Nephron progenitor cell (in vitro differentiated cells): ENCODE measurements around the gene MAP4K4.

Source experiments
- DNase-seq: peaks from one replicate; pipeline ENCODE4 v3.0.0; 2021
- H3K27ac Mint-ChIP-seq: 2 replicates; pipeline ENCODE4 v1.8.0; 2021; ENCODE audit warnings: mild to moderate bottlenecking, moderate library complexity, mixed read lengths
- H3K27me3 Mint-ChIP-seq: 2 replicates; pipeline ENCODE4 v1.8.0; 2021; ENCODE audit warnings: mild to moderate bottlenecking, low read depth, mixed read lengths; ENCODE audit not compliant: poor library complexity
- H3K36me3 Mint-ChIP-seq: 2 replicates; pipeline ENCODE4 v1.8.0; 2021; ENCODE audit warnings: low read depth, mixed read lengths
- H3K4me1 Mint-ChIP-seq: 2 replicates; pipeline ENCODE4 v1.8.0; 2021; ENCODE audit warnings: mixed read lengths
- H3K4me3 Mint-ChIP-seq: 2 replicates; pipeline ENCODE4 v1.8.0; 2021; ENCODE audit warnings: mild to moderate bottlenecking, moderate library complexity, mixed read lengths
- H3K9me3 Mint-ChIP-seq: 2 replicates; pipeline ENCODE4 v1.8.0; 2021; ENCODE audit warnings: mild to moderate bottlenecking, moderate library complexity, mixed read lengths
- CTCF ChIP-seq: fragments of 200-600 bp; sonication (generic); IDR thresholded peaks from 2 replicates; pipeline ENCODE4 v1.5.0; 2021; ENCODE audit warnings: antibody characterized with exemption

MAP4K4 gene

GRCh38 chr2:101850450-101850849, 152.9 kb downstream of the MAP4K4 start:
- Mint-ChIP-seq H3K27ac (no peak overlapping the region), H3K27me3 (no peaks in the 10 kb centered on the region), H3K4me1 (peaks cover 6% of the 10 kb centered on the region), H3K4me3 (no peak overlapping the region), H3K9me3 (no peaks in the 10 kb centered on the region), H3K36me3 (peaks cover 37% of the 10 kb centered on the region)
- no peak for TF ChIP-seq CTCF
- DNase-seq = no peak

GRCh38 chr2:101850991-101851390, 153.5 kb downstream of the MAP4K4 start:
- peaks cover 6% of the 10 kb centered on the region for H3K4me1 Mint-ChIP-seq
- no peak for DNase-seq
- H3K9me3 Mint-ChIP-seq = no peaks in the 10 kb centered on the region
- no peak for TF ChIP-seq CTCF
- H3K36me3 Mint-ChIP-seq = peaks cover 40% of the 10 kb centered on the region
- no peak overlapping the region for H3K4me3 Mint-ChIP-seq
- no peak overlapping the region for H3K27ac Mint-ChIP-seq
- no peaks in the 10 kb centered on the region for H3K27me3 Mint-ChIP-seq

- TF ChIP-seq CTCF = no peak
- Mint-ChIP-seq H3K9me3 (no peaks in the 10 kb centered on the region), H3K4me1 (peaks cover 6% of the 10 kb centered on the region), H3K36me3 (peaks cover 44% of the 10 kb centered on the region), H3K27me3 (no peaks in the 10 kb centered on the region), H3K27ac (no peak overlapping the region), H3K4me3 (no peak overlapping the region)
- no peak for DNase-seq
Measured at GRCh38 chr2:101852824-101853223, 155.3 kb downstream of the MAP4K4 start.

GRCh38 chr2:101854877-101855276, 157.4 kb downstream of the MAP4K4 start:
- peaks cover 53% of the 10 kb centered on the region for H3K36me3 Mint-ChIP-seq
- H3K27ac Mint-ChIP-seq = no peak overlapping the region
- no peak for DNase-seq
- TF ChIP-seq CTCF = no peak
- H3K9me3 Mint-ChIP-seq = no peaks in the 10 kb centered on the region
- no peaks in the 10 kb centered on the region for H3K27me3 Mint-ChIP-seq
- H3K4me1 Mint-ChIP-seq = no peaks in the 10 kb centered on the region
- no peak overlapping the region for H3K4me3 Mint-ChIP-seq

GRCh38 chr2:101855776-101856175, 158.3 kb downstream of the MAP4K4 start:
- Mint-ChIP-seq H3K36me3 (peaks cover 62% of the 10 kb centered on the region), H3K27ac (no peak overlapping the region), H3K9me3 (no peaks in the 10 kb centered on the region), H3K4me3 (no peak overlapping the region), H3K27me3 (no peaks in the 10 kb centered on the region), H3K4me1 (no peaks in the 10 kb centered on the region)
- no peak for DNase-seq
- TF ChIP-seq CTCF = no peak

- Mint-ChIP-seq H3K4me1 (no peaks in the 10 kb centered on the region), H3K4me3 (no peak overlapping the region), H3K9me3 (no peaks in the 10 kb centered on the region), H3K27me3 (no peaks in the 10 kb centered on the region), H3K27ac (no peak overlapping the region), H3K36me3 (peaks cover 77% of the 10 kb centered on the region)
- no peak for DNase-seq
- no peak for TF ChIP-seq CTCF
Measured at GRCh38 chr2:101858246-101858645, 160.7 kb downstream of the MAP4K4 start.
